Stimulated activated CD4-positive, alpha-beta T cell treated with anti-CD3 and anti-CD28 coated beads, Interleukin-4, amount 100 ng/mL, for 24 hours (primary cell): Measurements from ENCODE around the gene CYREN.
"Not testable (repeated sequence)": the region's sequence is repeated elsewhere in the genome, so short reads cannot be mapped to it uniquely, and the experiment has no call there.

Experiments
- DNase-seq: peaks from one replicate; pipeline ENCODE4 v3.0.0-alpha.2; 2020

CYREN gene, protein sequence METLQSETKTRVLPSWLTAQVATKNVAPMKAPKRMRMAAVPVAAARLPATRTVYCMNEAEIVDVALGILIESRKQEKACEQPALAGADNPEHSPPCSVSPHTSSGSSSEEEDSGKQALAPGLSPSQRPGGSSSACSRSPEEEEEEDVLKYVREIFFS

DNA sequence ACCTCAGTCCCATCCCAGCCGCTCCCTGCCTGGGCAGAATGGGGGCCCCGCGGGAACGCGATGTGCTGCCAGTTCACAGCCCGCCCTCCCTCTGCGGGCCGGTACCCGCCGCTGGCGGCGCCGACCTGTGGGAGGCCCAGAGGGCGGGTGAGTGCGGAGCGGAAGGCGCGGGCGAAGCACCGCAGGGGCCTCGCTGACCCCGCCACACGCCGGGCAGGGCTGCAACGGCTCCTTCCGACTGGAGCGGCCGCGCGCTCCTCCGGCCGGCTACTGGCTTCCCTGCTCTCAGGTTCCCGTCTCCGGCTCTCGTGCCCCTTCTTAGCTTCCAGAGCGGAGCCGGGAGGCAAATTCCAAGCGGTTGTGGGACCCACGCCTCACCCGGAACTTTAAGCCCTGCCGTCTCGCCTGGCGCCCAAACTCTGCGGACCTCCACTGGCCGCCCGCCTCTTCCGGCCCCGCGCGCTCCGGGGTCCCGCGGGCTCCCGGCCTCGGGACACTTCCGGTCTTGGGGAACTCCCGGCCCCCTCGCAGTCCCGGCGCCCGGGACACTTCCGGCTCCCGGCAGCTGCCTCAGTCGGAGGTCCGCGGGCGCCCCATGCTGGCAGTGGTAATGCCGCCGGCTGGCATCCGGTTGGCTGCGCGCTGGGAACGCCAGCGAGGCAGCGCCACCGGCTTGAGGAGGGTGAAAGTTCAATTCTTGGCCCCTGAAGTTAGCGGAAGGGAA lies at the start of gene CYREN:
CYREN (minus strand) TSS at position 434 of the 724 bp plus-strand sequence. CDS start 1,785 bp downstream, outside the sequence.
- peak; percentile 94 for DNase-seq

DNA sequence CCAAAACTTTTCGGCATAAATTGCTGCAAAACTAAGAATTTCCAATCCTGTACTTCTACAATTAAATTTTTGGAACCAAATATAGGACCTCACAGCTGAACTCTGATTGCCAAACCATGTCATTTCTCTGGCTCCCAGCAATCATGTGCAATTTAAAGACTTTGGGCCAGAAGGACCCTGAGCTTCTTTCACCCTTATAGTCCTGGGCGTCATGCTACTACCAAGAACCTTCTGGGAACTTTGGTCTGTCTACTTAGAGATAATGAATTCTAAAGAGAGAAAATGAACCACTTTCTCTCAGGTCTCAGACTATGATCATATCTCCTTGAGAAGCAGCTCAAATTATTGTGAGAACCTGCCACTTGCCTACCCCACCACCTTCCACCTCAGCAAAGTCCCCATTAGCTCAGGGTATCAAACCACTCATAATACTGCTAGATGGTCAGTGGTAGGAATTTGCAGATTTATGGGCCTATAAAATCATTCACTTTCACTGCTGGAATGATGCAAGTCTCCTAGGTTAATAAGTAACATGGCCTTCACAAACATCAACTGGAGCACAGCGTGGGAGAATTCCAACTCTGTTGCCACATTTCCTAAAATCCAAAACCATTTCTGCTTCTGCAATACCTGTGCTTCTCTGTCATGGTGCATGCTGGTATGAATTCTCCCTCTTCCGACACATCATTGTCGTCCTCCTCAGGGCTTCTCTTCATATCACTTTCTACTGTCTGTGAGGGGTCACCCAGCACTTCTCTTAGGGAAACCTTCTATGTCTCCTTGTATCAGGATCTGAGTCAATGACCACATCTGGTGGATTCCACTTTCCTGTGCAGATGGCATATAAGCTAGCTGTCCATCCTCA lies 47.4 kb upstream of the CYREN start:
- DNase-seq: no peak

DNA sequence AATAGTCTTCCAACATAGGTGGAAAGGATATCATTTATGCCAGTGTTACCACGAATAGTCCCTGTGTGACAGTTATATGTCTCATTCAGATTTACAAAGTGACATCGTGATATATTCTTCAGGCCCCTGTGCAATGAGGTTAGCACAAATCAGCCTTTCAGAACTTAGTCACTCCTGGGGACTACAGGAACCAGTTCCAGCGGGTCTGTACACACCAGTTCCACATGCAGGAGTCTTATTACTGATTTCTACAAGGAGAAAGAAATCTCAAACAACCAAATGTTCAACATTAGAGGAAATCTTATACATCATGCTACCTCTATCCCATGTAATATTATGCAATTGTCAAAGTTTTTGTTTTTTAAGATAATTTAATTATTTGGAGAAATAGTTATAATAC lies 45.2 kb upstream of the CYREN start:
- no peak for DNase-seq

DNA sequence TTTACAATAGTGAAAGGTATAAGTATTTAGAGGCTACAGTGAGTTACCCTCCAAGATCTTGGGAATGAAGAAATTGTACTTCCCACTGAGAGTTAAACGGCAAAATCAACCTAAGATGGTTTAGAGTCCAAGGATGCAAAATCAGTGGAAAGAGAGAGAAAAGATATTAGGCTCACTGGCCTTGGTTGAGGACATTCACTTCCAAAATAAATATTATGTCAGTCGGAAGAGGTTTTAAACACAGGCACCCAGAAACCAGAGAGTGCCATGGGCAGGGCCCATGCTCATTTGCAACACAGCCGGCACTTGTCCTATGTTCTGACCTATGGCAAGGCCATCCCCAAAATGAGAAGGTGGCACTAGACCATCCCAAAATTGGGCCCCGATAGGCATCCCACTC lies 44.7 kb upstream of the CYREN start:
- DNase-seq: no peak

DNA sequence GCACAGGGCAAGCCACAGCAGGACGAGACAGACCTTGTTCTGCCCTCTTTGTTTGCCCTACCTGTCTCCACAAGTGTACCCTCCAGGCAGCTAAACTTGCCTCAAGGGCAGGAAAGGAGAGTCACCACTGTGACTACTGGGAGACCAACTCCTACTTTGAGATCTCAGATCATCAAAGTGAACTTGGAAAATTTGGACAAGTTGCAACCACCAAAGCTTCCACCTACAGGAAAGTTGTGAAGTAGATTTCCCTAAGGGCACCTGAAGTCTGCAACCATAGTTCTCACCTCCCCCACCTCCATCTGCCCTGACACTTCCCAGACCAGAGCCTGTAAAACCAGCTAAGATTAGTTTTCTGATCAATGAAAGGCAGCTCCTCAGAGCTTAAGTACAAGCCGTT lies 43.3 kb upstream of the CYREN start:
- no peak for DNase-seq

DNA sequence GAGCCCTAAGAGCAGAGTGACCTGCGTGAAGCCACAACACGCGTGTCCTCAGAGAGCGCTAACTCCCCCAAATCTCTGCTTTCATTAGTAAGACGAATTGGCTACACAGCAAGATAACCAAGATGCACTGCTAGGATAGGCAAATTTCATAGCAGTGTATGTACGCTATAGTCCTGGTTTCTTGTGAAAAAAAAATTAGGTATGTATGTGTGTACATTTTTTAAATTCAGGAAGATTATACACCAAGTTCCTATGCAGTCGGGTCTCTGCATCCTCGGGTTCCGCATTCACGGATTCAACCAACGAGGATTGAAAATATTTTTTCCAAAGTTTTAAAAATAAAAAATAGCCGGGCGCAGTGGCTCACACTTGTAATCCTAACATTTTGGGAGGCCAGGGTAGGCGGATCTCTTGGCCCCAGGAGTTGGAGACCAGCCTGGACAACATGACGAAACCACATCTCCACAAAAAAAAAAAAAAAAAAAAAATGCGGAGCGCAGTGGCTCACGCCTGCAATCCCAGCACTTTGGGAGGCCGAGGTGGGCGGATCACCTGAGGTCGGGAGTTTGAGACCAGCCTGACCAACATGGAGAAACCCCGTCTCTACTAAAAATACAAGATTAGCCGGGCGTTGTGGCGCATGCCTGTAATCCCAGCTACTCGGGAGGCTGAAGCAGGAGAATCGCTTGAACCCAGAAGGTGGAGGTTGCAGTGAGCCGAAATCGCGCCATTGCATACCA lies 41.6 kb upstream of the CYREN start:
- DNase-seq: not testable (repeated sequence)

DNA sequence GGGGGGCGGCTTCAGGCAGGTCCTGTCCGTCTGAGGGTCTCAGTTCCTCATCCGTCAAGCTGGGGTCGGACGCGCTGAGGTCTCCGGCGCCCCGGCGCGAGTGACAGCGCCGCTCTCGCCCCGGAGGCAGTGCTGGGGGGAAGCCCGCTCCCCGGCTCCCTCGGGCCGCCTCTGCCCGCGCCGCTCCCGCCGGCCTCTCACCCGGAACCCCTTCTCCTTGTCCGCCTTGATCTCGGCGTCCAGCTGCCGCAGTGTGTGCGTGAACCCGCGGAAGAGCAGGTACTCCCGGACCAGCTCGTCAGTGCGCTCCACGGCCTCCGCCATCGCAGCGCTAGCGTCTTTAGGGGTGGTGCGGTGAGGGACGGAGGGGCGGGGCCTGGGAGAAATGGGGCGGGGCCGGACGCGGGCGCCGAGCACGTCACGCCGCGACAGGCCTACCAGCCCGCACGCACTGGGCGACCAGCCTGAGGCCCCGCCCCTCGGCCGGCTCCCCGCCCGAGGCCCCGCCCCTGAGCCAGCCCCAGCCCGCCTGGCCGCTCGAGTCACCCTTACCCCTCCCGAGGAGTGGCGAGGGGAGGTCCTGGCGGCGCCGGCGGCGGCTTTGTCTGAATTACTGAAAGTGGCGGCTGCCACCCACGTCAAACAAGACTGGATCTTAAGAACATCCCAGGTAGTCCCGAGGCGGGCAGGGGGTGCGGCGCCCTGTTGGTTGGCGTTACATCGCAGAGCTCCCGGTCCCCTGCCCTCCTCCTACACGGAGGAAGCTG lies 40.9 kb upstream of the CYREN start, which contains the start of gene WDR91:
WDR91 (minus strand) TSS at position 348 of the 767 bp plus-strand sequence; CDS start at position 324, 24 bp downstream.
- DNase-seq: peak; percentile 95

DNA sequence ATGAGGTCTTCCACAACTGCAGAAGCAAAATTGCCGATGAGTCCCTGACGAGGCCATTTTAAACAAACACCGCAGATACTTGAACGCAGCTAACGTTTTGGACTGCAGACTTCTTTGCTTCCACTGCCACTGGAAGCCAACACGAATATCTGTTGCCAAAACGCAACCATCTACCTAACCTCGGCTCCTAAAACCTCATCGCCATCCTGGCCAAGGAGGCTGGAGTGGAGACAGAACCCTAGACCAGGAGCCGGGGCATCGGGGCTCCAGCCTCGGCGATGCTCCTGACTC lies 40.3 kb upstream of the CYREN start:
- peak; percentile 8 for DNase-seq

DNA sequence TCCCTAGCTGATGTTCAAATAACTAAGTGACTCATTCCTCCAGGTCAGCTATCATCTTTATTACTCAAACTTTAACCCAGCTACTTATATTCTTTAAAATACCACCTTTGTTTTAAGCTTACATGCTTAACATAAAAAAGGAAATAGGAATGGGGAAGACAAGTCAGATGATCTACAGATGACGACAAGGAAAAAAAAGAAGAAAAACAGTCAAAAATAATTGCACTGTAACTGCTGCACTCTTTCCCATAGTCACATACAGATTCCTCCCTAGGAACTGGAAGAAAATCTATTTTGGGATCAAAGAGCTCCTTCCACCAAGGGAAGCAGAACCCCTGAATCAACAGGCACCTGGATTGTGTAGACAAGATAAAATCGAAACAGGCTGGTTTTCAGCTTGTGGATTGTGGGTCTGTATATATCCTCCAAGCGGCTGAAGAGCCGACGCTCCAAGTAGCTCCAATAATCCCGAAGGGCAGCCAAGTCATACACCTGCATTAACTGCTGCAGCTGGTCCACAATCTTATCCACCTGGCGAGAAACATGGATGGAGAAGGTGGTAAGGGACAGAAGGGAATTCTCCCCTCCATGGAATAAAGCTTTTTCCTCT lies 38.8 kb upstream of the CYREN start:
- DNase-seq: no peak

DNA sequence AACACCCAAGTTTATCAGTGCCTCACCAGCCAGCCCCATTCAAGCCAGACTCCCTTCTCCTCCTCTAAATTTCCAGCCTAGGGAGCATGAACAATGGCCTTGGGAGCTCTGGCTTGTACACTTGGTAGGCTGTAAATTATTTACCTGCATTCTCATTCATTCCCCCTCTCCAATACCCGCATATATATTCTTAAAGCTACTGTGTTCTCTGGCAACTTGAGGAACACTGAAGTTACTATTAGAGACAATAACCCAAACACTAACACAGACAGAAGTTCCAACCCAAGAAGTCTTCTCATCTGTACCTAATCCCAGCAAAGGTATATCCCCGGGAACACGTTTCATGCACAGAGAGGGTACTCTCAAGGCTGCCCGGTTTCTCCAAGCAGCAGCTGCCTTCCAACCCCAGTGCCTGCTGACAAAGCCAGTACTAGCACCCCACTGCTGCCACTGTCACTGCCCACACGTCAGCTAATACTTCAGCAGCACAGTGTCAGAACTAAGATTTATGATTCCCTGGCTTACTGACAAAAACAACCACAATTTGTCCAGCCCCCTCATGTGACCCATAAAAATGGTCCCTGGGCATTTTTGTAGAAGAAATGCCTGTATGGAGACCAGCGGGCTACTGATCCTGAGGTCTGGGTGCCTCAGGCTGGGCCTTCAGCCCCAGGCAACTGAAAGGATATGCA lies 37.7 kb upstream of the CYREN start:
- no peak for DNase-seq

DNA sequence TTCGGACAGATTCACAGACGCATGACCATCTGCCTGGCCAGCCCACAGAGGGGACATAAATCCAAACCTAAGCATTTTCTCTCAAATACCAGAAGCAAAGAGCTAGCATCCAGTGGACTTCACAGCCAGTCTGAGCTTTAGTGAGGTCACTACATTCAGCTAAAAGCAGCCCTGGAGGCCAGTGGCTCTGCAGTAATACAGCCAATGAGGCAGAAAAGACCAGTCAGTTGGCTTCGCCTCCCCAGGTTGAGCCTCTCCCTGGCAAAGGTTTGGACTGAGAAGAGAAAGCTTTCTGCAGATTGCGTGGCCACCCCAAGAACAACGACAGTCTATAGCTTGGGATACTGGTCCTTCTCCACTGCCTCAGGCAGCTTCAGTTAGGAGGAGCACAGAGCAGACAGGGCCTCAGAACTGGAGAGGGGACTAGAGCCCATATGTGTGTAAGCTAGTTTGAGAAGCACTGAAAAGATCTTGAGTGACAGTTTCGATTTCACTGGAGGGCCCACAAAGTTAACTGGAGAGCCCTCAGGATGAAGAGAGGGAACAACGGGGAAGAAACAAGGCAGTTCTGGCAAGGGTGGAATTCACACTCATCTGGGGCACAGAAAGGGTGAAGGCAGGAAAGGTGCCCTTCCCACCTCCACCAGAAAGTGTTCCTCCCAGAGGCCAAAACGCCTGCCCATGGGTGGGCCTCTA lies 37.0 kb upstream of the CYREN start:
- DNase-seq: no peak

DNA sequence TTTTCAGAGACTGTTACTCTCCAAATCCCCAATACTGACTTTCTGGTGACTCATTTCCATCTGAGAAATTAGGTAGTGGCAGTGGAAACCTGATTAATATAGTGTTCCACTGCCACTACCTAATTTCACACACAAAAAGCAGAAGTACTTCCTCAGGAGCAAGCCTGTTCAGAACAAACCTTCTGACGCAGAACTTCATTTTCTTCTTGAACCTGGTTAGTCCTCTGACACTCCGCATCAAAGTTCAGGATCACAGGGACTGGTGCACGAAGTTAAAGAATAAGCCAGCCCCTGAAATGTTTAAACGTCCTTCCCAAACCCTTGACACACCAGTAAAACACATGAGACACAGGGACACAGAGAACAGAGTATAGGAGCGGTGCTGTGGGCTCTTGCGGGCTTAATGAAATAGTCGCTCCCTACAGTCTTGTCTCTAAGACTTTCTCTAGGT lies 36.5 kb upstream of the CYREN start:
- DNase-seq: no peak

DNA sequence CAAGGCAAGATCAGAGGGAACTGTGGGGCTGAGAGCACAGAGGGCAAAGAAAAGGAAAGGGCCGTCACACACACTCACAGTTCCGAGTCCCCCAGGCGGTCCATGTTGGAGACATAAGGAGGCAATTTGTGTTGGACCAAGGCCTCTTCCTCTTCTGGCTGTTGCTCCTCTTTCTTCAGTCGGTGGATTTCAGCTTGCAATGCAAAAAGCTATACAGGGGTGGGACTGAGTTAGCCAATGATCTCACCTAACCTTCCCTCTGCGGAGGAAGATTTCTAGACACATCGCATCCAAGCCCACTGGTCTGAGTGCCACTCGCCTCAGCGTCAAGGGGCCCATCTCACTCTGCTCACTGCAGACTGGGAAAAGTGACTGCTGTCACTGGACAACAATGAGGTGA lies 35.3 kb upstream of the CYREN start:
- no peak for DNase-seq

DNA sequence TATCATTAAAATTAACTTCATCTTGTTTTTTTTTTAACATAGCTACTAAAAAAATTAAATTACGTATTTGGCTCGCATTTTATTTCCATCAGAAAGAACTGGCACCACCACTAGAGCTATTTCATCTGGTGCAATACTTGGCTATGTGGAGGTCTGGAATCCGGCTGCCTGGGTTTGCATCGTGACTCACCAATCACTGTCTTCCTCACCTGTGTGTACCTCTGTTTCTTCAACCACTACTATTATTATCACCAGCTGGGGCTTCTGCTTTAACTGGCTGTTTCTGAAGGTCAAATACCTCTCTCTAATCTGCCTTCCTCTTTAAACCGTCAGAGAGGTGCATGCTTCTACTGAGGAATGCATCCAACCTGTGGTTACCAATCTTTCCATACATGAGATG lies 34.4 kb upstream of the CYREN start:
- DNase-seq: no peak

DNA sequence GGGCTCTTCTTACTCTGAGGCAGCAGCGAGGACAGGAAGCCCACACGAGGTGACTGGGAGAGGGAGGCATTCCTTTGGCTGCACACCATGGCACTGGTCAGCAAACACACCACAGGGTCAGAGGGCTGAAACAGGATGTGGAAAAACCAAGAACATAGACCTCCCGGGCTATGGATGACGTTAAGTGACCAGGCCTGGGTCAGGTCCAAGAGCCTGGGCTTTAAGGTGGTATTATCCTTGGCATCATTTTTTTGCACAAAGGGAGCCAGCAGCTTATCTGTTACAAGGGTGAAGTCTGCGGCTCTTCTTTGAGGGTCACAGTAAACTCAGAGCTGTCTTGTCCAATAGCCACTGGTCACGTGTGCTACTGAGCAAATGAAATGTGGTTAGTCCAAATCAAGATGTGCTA lies 33.8 kb upstream of the CYREN start:
- no peak for DNase-seq

DNA sequence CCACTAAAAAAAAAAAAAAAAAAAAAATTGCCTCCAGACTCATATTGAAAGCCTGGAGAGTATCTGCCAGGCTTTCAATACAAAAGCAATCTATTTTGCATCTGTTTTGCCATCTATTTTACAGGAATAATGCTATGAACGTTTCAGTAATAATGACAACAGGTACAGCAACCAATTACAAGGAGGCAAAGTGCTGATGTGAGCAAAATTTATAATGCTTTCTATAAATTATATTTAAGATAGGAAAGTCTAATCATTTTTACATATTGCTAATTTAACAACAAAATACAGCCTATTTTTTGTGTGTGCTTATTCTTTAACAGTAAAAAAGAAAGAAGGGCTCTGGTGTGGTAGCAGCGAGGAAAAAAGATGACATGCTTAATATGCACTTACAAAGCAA lies 30.8 kb upstream of the CYREN start:
- no peak for DNase-seq

DNA sequence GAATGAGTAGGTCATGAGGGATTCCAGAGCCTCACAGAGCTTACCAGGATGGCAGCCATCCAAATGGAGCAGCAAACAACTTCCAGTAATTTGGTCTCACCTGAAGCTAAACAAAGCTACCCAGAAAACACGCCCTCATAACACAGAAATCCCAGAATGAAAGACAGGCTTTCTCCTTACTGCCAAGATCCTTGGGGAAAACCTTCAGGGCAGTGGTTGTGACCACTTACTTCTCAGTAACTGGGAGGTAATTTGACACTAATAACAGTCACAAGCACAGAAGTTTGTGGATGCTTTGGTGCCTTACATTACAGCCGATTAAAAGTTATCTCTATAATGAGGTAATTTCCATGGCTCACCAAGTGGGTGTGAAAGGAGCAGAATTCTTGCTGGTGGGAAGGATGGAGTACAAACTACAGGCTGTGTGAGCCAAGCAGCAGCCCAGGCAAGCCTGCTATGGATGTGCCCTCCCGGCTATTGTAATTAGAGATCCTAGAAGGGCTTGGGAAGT lies 30.4 kb upstream of the CYREN start:
- no peak for DNase-seq

DNA sequence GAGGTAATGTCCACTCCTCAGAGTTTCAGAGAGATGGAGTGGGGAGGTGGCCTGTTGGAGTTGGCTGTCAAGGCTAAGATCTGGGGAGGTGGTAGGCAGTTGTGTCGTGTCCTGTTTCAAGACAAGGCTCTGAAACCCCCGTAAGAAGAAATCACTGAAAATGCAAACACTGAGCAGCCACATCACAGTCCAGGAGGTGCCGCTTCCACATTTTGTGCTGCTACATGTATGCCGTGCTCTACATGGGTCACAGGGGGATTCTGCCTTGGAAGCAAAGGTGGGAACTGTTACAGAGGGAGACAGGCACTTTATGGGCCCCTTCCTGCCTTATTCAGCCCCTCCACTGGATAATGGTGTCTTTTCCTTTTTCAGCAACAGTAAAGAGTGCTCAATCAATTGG lies 28.9 kb upstream of the CYREN start:
- DNase-seq: no peak

DNA sequence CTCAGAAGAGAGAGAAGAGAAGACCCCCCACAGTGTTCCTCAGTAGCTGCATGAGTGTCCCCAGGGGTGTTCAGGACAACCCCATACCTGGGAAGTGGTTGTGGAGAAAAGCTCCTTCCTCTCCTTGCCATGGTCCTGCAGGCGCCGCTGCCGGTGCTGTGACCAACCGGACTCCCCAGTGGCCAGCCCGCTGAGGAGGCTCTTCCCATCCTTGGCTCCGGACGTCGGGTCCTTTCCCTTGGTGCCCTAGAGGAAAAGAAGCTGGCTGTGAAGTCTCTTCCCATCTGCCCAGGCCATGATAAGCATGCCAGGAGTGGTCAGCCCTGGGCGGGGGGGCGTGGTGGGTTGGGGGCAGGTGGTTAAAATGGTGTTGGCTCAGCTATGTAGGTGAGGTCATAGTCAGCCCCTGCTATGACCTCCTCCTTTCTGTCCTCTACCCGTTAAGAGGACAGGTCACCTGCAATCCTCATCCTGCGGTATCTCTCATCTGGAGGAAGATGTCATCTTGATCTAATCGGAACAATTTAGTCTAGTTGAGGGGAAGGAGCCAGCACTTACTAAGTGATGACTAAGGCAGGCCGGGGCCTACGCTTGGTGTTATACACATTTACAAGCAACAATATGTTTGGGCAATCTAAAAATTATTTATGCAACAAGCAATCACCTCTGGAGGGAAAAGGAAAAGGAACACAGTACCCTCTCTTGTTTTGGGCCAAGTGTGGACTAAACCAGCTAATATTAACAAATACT lies 27.6 kb upstream of the CYREN start:
- no peak for DNase-seq

DNA sequence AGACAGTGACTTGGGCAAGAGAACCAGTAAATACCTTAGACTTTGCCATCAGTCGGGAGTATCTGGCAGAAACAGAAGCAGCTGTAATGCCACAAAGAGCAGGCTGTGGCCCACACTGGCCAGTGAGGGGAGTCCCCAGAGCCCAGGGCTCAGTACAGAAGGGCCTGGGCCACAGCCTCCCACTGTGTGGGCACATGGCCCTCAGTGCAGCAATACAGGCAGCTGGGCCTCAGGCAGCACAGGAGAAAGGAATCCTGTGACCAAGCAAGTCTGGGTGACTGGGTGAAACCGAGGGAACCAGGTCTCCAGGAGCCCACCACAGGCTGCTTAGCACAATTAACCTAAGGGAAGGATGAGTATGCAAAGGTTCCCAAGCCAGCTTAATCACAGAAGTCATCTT lies 26.8 kb upstream of the CYREN start:
- DNase-seq: no peak
